Calu3 (cell line): ENCODE data around the gene ANXA8. TPM values are rescaled to one million over a fixed set of nuclear protein-coding genes. Genes with fewer than 3 reads are reported as not detected.

Source experiments
- BruUV-seq: library from RNA; stranded (reverse); fragments of 400-500 nt; replicated peaks from 2 replicates; lab custom pipeline; 2021; lab: Mats Ljungman, UMichigan
- CTCF ChIA-PET: fragments of 300-600 bp; sonication (Branson Sonifier 250); formaldehyde crosslinking; loops from one replicate; lab custom pipeline; 2022; ENCODE audit warnings: antibody characterized with exemption; lab: Charles Lee
- DNase-seq: peaks from one replicate; pipeline ENCODE4 v3.0.0; 2022
- H3K27ac Mint-ChIP-seq: one replicate; pipeline ENCODE4 v1.8.0; 2022; ENCODE audit warnings: mixed read lengths; ENCODE audit not compliant: unreplicated experiment
- H3K27me3 Mint-ChIP-seq: one replicate; pipeline ENCODE4 v1.8.0; 2022; ENCODE audit warnings: mixed read lengths; ENCODE audit not compliant: unreplicated experiment
- H3K36me3 Mint-ChIP-seq: one replicate; pipeline ENCODE4 v1.8.0; 2022; ENCODE audit warnings: mild to moderate bottlenecking, moderate library complexity, mixed read lengths; ENCODE audit not compliant: insufficient read depth, unreplicated experiment
- H3K4me1 Mint-ChIP-seq: one replicate; pipeline ENCODE4 v1.8.0; 2022; ENCODE audit warnings: mild to moderate bottlenecking, low read depth, mixed read lengths; ENCODE audit not compliant: unreplicated experiment
- H3K4me3 Mint-ChIP-seq: one replicate; pipeline ENCODE4 v1.8.0; 2022; ENCODE audit warnings: mild to moderate bottlenecking, low read depth, moderate library complexity, mixed read lengths; ENCODE audit not compliant: unreplicated experiment
- H3K9me3 Mint-ChIP-seq: one replicate; pipeline ENCODE4 v1.8.0; 2022; ENCODE audit warnings: low read depth, mixed read lengths; ENCODE audit not compliant: unreplicated experiment
- CTCF ChIP-seq: fragments of 200-600 bp; IDR thresholded peaks from one replicate; pipeline ENCODE4 v1.8.0; 2022; ENCODE audit warnings: antibody characterized with exemption; ENCODE audit not compliant: unreplicated experiment
- intact Hi-C: fragments of 100-400 bp; cut with micrococcal nuclease; formaldehyde crosslinking; loops from one replicate; pipeline ENCODE4 v1.10.0; 2022; ENCODE audit not compliant: unreplicated experiment
- total RNA-seq: library from RNA; stranded (reverse); gene quantifications from 2 replicates; pipeline ENCODE4 v1.2.3, GENCODE V29; 2022

Gene ANXA8
- total RNA-seq, 1 experiment from 2014 or later, result 1.1 TPM

DNA sequence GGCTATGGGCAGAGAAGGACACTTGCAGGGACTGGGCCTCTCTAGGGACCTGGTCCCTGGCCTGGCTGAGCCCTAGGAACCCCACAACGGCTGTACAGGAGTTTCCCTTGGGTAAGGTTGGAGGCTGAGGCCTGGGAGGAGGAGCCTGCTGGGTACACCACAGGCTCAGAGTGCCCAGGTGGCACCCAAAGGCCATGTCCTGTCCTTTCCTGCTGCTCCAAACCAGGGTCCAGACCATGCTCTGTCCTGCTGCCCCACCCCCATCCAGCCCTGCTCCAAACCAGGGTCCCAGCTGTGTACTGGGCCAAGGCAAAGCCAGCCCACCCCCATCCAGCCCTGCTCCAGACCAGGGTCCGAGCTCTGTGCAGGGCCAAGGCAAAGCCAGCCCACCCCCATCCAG, 64.5 kb downstream of the ANXA8 start:
- Mint-ChIP-seq H3K9me3 (no peaks in the 10 kb centered on the region), H3K4me1 (peaks cover 19% of the 10 kb centered on the region), H3K27me3 (no peaks in the 10 kb centered on the region), H3K27ac (no peak overlapping the region), H3K36me3 (peaks cover 8% of the 10 kb centered on the region), H3K4me3 (no peak overlapping the region)
- no peak for DNase-seq
- CTCF ChIA-PET, result interaction anchor here (0.7 kb wide), 1 partner anchor 1153 kb away, joined by 4 read pairs; no protein-coding TSS in a partner anchor
- BruUV-seq, result no TSS peak
- intact Hi-C loops, result no loop called here
- no peak for TF ChIP-seq CTCF

DNA sequence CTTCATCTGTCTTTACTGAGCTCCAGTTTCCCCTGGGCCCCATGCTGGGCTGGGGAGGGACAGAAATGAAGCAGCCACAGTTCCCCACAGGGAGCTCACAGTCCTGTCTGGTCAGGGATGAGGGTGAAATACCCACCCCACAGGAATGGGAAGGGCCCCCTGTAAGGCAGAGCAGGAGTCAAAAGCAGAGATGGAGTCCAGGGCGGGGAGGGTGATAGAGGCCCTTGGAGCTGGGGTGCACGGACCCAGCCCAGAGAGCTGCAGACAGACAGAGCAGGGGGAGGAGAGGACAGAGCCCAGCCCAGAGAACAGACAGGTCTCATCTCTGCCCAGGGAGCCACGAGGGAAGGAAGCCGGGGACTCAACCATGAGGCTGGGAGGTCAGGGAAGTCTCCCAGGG, 64.9 kb downstream of the ANXA8 start:
- Mint-ChIP-seq H3K27ac (no peak overlapping the region), H3K4me1 (peaks cover 19% of the 10 kb centered on the region), H3K27me3 (no peaks in the 10 kb centered on the region), H3K36me3 (peaks cover 8% of the 10 kb centered on the region), H3K4me3 (no peak overlapping the region), H3K9me3 (no peaks in the 10 kb centered on the region)
- no peak for TF ChIP-seq CTCF
- no TSS peak for BruUV-seq
- intact Hi-C loops, result no loop called here
- DNase-seq, result no peak
- CTCF ChIA-PET, result no interaction called here

GRCh38 chr10:47418321-47418720, 65.6 kb downstream of the ANXA8 start:
- intact Hi-C loops, result no loop called here
- Mint-ChIP-seq H3K4me3 (no peak overlapping the region), H3K36me3 (peaks cover 12% of the 10 kb centered on the region), H3K27me3 (no peaks in the 10 kb centered on the region), H3K4me1 (peaks cover 25% of the 10 kb centered on the region), H3K27ac (no peak overlapping the region), H3K9me3 (no peaks in the 10 kb centered on the region)
- no TSS peak for BruUV-seq
- no peak for DNase-seq
- no peak for TF ChIP-seq CTCF
- CTCF ChIA-PET, result no interaction called here

Other genes starting within 250 kb of the ANXA8 start
- not detected in 2 replicates for gene GDF10, start 183.9 kb downstream of the ANXA8 start, total RNA-seq
- gene GDF2, start 161.7 kb downstream of the ANXA8 start, total RNA-seq, result not detected in 2 replicates
- not detected in 2 replicates for gene RBP3, start 135.8 kb downstream of the ANXA8 start, total RNA-seq
- 2.1 and 2.2 TPM in 2 replicates for gene ZNF488, start 99.8 kb downstream of the ANXA8 start, total RNA-seq
- not detected in 2 replicates for gene FAM25G, start 7.6 kb upstream of the ANXA8 start, total RNA-seq
- 17.6 and 19.3 TPM in 2 replicates for gene AGAP9, start 39.5 kb upstream of the ANXA8 start, total RNA-seq